ENCODE results near the gene TBL1X.

The TBL1X gene

GRCh38 chrX:9668537-9668936, 203.7 kb downstream of the TBL1X start:
- no peak for DNase-seq (ENCODE audit: low read depth in 2 of 2)

- no peak for DNase-seq (ENCODE audit: low read depth in 2 of 2)
Observed at GRCh38 chrX:9670136-9670814, 205.4 kb downstream of the TBL1X start.

GRCh38 chrX:9671998-9672397, 207.1 kb downstream of the TBL1X start:
- no peak for DNase-seq (ENCODE audit: low read depth in 2 of 2)

- no peak for DNase-seq (ENCODE audit: low read depth in 2 of 2)
Observed at GRCh38 chrX:9676306-9676705, 211.4 kb downstream of the TBL1X start.

- DNase-seq (ENCODE audit: low read depth in 2 of 2) = no peak
Observed at GRCh38 chrX:9676738-9677097, 211.9 kb downstream of the TBL1X start.

GRCh38 chrX:9677098-9677739, 212.4 kb downstream of the TBL1X start:
- no peak for DNase-seq (ENCODE audit: low read depth in 2 of 2)

- DNase-seq (ENCODE audit: low read depth in 2 of 2) = no peak
Observed at GRCh38 chrX:9678215-9678965, 213.5 kb downstream of the TBL1X start.

- no peak for DNase-seq (ENCODE audit: low read depth in 2 of 2)
Observed at GRCh38 chrX:9681011-9681410, 216.2 kb downstream of the TBL1X start.

- DNase-seq (ENCODE audit: low read depth in 2 of 2) = no peak
Observed at GRCh38 chrX:9681422-9681821, 216.6 kb downstream of the TBL1X start.

GRCh38 chrX:9682456-9682855, 217.6 kb downstream of the TBL1X start:
- DNase-seq (ENCODE audit: low read depth in 2 of 2) = no peak

GRCh38 chrX:9682861-9683260, 218.0 kb downstream of the TBL1X start:
- DNase-seq (ENCODE audit: low read depth in 2 of 2) = no peak

- no peak for DNase-seq (ENCODE audit: low read depth in 2 of 2)
Observed at GRCh38 chrX:9683350-9683749, 218.5 kb downstream of the TBL1X start.

GRCh38 chrX:9687899-9688298, 223.0 kb downstream of the TBL1X start:
- no peak for DNase-seq (ENCODE audit: low read depth in 2 of 2)

GRCh38 chrX:9688833-9689232, 224.0 kb downstream of the TBL1X start:
- no peak for DNase-seq (ENCODE audit: low read depth in 2 of 2)

- no peak for DNase-seq (ENCODE audit: low read depth in 2 of 2)
Observed at GRCh38 chrX:9690046-9690445, 225.2 kb downstream of the TBL1X start.

- DNase-seq (ENCODE audit: low read depth in 2 of 2) = no peak
Observed at GRCh38 chrX:9693307-9694001, 228.6 kb downstream of the TBL1X start.

GRCh38 chrX:9698576-9698975, 233.7 kb downstream of the TBL1X start:
- DNase-seq (ENCODE audit: low read depth in 2 of 2) = no peak

GRCh38 chrX:9700555-9700954, 235.7 kb downstream of the TBL1X start:
- DNase-seq (ENCODE audit: low read depth in 2 of 2) = no peak

- DNase-seq (ENCODE audit: low read depth in 2 of 2) = no peak
Observed at GRCh38 chrX:9701790-9702189, 236.9 kb downstream of the TBL1X start.

- DNase-seq (ENCODE audit: low read depth in 2 of 2) = no peak
Observed at GRCh38 chrX:9703406-9703805, 238.5 kb downstream of the TBL1X start.

- no peak for DNase-seq (ENCODE audit: low read depth in 2 of 2)
Observed at GRCh38 chrX:9704876-9705465, 240.1 kb downstream of the TBL1X start.

- no peak for DNase-seq (ENCODE audit: low read depth in 2 of 2)
Observed at GRCh38 chrX:9706421-9706820, 241.6 kb downstream of the TBL1X start.
